Activated CD8-positive, alpha-beta T cell treated with anti-CD3 and anti-CD28 coated beads for 36 hours (primary cell): ENCODE measurements around the gene KIF6. TPM values are rescaled to one million over a fixed set of nuclear protein-coding genes. Genes with fewer than 3 reads are reported as not detected.

Experiments used
- ATAC-seq: fragments of 200-7000 bp; cut with Tn5 transposase; one replicate; pipeline ENCODE4 v1.10.0; 2021; ENCODE audit warnings: mild to moderate bottlenecking, moderate library complexity
- CTCF ChIA-PET: fragments of 350-600 bp; sonication (Branson Sonifier 250); formaldehyde crosslinking; loops from one replicate; lab custom pipeline; 2021; ENCODE audit warnings: antibody characterized with exemption; lab: Charles Lee
- POLR2A ChIA-PET: fragments of 350-600 bp; sonication (Branson Sonifier 250); formaldehyde crosslinking; loops from one replicate; lab custom pipeline; 2021; ENCODE audit warnings: antibody characterized with exemption; lab: Charles Lee
- DNase-seq: peaks from one replicate; pipeline ENCODE4 v3.0.0-alpha.2; 2020
- H3K27ac Mint-ChIP-seq: one replicate; pipeline ENCODE4 v1.8.0; 2021; ENCODE audit warnings: mild to moderate bottlenecking, mixed read lengths
- H3K27me3 Mint-ChIP-seq: one replicate; pipeline ENCODE4 v1.8.0; 2021; ENCODE audit warnings: mixed read lengths
- H3K36me3 Mint-ChIP-seq: one replicate; pipeline ENCODE4 v1.8.0; 2021; ENCODE audit warnings: low read depth, mixed read lengths
- H3K4me1 Mint-ChIP-seq: one replicate; pipeline ENCODE4 v1.8.0; 2021; ENCODE audit warnings: low read depth, mixed read lengths
- H3K4me3 Mint-ChIP-seq: one replicate; pipeline ENCODE4 v1.8.0; 2021; ENCODE audit warnings: mild to moderate bottlenecking, moderate library complexity, mixed read lengths
- H3K9me3 Mint-ChIP-seq: one replicate; pipeline ENCODE4 v1.8.0; 2021; ENCODE audit warnings: mixed read lengths
- intact Hi-C: fragments of 100-400 bp; cut with micrococcal nuclease; formaldehyde crosslinking; loops from one replicate; pipeline ENCODE4 v1.10.0; 2022
- total RNA-seq, 2 experiments: library from RNA; stranded (reverse); gene quantifications; one replicate each; pipeline ENCODE4 v1.2.3, GENCODE V29; 2021
- TF ChIP-seq, protein P1 (sequence below): fragments of 200-600 bp; IDR thresholded peaks from one replicate; pipeline ENCODE4 v1.8.0; 2022; ENCODE audit warnings: antibody characterized with exemption, mild to moderate bottlenecking

Gene KIF6
- total RNA-seq, 2 experiments from 2014 or later, result 0.13 to 0.14 TPM

DNA sequence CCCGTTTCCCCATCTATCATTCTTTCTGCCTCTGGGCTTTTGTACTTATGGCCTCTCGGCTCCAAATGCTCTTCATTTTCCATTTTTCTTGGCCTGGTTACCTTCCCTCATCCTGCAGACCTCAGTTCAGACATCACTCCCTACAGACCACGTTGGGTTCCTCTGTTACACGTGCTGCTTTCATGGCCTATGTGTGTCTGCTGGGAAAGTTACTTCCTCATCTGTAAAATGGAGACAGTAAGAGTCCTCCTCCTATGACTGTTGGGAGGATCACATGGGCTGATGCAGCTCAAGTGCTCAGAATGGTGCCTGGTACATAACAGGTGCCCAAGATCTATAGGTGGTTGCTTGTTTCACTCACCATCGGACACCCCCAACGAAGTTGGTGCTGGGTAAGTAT is 424.5 kb downstream of the KIF6 start:
- Mint-ChIP-seq H3K27ac (no peak overlapping the region), H3K4me3 (no peak overlapping the region), H3K9me3 (no peaks in the 10 kb centered on the region), H3K36me3 (no peaks in the 10 kb centered on the region), H3K27me3 (no peaks in the 10 kb centered on the region), H3K4me1 (peaks cover 4% of the 10 kb centered on the region)
- DNase-seq, result no peak
- ChIA-PET CTCF (interaction anchor here (1.4 to 14.3 kb wide), 4 partner anchors 133 to 328 kb away, joined by 3 to 321 read pairs (median 52); no protein-coding TSS in a partner anchor), POLR2A (no interaction called here)
- TF ChIP-seq, protein P1, sequence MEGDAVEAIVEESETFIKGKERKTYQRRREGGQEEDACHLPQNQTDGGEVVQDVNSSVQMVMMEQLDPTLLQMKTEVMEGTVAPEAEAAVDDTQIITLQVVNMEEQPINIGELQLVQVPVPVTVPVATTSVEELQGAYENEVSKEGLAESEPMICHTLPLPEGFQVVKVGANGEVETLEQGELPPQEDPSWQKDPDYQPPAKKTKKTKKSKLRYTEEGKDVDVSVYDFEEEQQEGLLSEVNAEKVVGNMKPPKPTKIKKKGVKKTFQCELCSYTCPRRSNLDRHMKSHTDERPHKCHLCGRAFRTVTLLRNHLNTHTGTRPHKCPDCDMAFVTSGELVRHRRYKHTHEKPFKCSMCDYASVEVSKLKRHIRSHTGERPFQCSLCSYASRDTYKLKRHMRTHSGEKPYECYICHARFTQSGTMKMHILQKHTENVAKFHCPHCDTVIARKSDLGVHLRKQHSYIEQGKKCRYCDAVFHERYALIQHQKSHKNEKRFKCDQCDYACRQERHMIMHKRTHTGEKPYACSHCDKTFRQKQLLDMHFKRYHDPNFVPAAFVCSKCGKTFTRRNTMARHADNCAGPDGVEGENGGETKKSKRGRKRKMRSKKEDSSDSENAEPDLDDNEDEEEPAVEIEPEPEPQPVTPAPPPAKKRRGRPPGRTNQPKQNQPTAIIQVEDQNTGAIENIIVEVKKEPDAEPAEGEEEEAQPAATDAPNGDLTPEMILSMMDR, result no peak
- intact Hi-C loops, result loop anchor here (5.0 to 10.0 kb wide), 2 partner anchors 76 to 428 kb away; partner anchors contain the start of gene KCNK5
- no peak for ATAC-seq

DNA sequence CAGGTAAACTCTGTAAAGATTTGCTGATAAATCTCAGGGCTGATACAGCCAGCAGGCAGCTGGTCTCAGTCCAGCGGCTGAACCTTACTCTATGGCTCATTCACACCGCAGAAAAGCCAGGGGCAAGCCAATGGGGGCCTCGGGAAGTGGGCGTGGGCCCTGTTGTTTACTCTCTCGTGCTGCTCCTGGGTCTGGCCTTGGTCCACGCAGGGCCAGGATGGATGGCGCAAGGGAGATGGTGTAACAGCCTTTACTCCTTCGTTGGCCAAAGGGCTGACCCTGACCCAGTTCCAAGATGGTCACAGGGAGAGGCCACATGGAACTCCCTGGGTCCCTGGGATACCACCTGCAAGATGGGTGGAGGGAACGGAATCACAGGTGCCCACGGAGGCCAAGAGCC is 427.1 kb downstream of the KIF6 start:
- ChIA-PET POLR2A (no interaction called here), CTCF (interaction anchor here (0.9 to 14.3 kb wide), 3 partner anchors 12 to 131 kb away, joined by 3 to 321 read pairs (median 4); no protein-coding TSS in a partner anchor)
- Mint-ChIP-seq H3K9me3 (no peaks in the 10 kb centered on the region), H3K27me3 (no peaks in the 10 kb centered on the region), H3K36me3 (no peaks in the 10 kb centered on the region), H3K4me3 (no peak overlapping the region), H3K4me1 (peaks cover 3% of the 10 kb centered on the region), H3K27ac (no peak overlapping the region)
- TF ChIP-seq, protein P1, result no peak
- intact Hi-C loops, result no loop called here
- no peak for ATAC-seq
- DNase-seq, result no peak

DNA sequence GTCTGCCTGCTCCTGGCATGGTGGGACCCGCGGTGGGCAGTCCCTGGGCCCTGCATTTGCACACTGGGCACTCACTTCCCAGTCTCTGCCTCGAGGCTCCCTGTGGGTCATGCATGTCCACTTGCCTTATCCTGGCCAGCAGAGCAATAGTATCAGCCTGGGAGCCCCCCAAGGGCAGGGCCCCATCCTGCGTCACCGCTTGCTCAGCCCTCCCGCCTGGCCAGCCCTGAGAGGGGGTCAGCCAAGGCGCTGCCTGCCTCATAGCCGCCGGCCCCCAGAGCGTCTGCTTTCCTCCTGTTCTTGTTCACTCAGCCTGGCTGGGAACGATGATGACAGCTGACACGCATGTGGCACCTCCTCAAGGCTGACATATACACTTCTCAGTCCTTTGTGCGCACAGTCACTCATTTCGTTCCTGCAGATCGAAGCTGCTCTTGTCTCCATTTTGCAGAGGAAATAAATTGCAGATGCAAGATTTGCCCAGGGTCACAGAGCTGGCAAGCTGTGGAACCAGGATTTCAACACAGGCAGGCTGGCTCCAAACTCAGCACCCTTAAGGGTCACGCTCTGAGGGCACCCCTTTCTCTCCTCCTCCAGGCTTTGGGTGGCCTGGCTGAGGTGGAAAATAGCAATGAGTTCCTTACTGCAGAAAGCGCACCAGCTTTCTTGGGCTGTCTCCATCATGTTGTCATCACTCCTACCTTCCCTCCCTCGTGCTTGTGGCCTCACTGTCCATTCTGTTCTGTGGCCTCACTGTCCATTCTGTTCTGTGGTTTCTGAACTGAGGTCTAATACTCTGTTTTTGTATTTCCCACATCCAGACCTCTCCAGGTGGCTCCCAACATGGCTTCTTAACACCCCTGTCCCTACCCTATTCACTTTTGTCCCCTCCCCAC is 428.2 kb downstream of the KIF6 start:
- peaks cover 1% of the 10 kb centered on the region for H3K27me3 Mint-ChIP-seq
- H3K27ac Mint-ChIP-seq, result no peak overlapping the region
- H3K9me3 Mint-ChIP-seq, result no peaks in the 10 kb centered on the region
- POLR2A ChIA-PET, result no interaction called here
- TF ChIP-seq, protein P1, result no peak
- intact Hi-C loops, result no loop called here
- no peaks in the 10 kb centered on the region for H3K36me3 Mint-ChIP-seq
- ATAC-seq (no peak), DNase-seq (no peak)
- H3K4me1 Mint-ChIP-seq, result no peaks in the 10 kb centered on the region
- no peak overlapping the region for H3K4me3 Mint-ChIP-seq
- CTCF ChIA-PET, result interaction anchor here (0.9 to 14.3 kb wide), 3 partner anchors 12 to 130 kb away, joined by 3 to 321 read pairs (median 5); no protein-coding TSS in a partner anchor

DNA sequence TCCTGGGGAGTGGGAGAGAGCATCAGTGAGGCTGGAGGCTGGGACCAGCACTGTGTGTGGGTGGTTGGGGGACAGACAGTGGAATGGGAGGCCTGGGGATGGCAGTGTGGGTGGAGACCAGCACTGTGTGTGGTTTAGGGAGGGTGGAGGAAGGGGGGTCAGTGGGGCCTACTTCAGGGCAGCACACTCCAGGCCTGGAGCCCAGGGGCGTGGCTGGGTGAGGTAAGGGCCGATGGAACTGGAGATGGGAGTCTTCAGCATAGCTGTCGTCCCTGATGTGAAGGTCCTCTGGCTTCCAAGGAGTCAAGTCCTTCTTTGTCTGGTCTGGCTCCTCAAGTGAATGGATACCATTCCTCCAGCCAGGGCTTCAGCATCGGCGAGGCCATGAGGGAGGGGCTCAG is 429.6 kb downstream of the KIF6 start:
- H3K27me3 Mint-ChIP-seq, result peaks cover 1% of the 10 kb centered on the region
- DNase-seq, result no peak
- no peaks in the 10 kb centered on the region for H3K4me1 Mint-ChIP-seq
- no peak for ATAC-seq
- no peaks in the 10 kb centered on the region for H3K9me3 Mint-ChIP-seq
- ChIA-PET CTCF (interaction anchor here (1.5 kb wide), 1 partner anchor 7 kb away, joined by 3 read pairs; no protein-coding TSS in a partner anchor), POLR2A (interaction anchor here (0.6 kb wide), 1 partner anchor 1629 kb away, joined by 3 read pairs; no protein-coding TSS in a partner anchor)
- no peaks in the 10 kb centered on the region for H3K36me3 Mint-ChIP-seq
- no peak overlapping the region for H3K4me3 Mint-ChIP-seq
- no peak overlapping the region for H3K27ac Mint-ChIP-seq
- intact Hi-C loops, result no loop called here
- TF ChIP-seq, protein P1, result no peak

DNA sequence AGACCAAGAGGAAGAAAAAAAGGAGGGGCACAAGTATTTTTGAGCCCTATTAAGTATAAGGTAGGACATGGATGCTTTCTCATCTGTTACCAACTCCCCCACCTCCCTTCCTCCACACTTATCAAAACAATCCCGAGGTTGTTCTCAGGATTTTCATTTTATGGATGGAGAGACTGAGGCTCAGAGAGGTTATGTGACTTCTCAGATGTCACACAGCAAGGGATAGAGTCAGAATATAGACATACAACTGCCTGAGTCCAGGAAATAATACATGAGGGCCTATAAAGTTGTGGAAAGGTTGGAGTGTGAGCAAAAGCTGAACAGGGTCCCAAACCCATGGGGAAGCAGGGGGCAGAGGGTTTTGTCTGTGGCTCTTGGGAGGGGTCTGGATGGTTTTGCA is 430.3 kb downstream of the KIF6 start:
- ChIA-PET CTCF (interaction anchor here (1.0 to 1.5 kb wide), 2 partner anchors 8 to 128 kb away, joined by 3 read pairs; no protein-coding TSS in a partner anchor), POLR2A (interaction anchor here (0.7 kb wide), 1 partner anchor 32 kb away, joined by 6 read pairs; no protein-coding TSS in a partner anchor)
- Mint-ChIP-seq H3K27ac (no peak overlapping the region), H3K27me3 (peaks cover 1% of the 10 kb centered on the region), H3K36me3 (no peaks in the 10 kb centered on the region), H3K4me1 (no peaks in the 10 kb centered on the region), H3K9me3 (no peaks in the 10 kb centered on the region), H3K4me3 (no peak overlapping the region)
- TF ChIP-seq, protein P1, result no peak
- intact Hi-C loops, result no loop called here
- DNase-seq, result no peak
- ATAC-seq, result no peak
